ENCODE measurements around the gene LRRC8D.
"Not testable (repeated sequence)": the region's sequence is repeated elsewhere in the genome, so short reads cannot be mapped to it uniquely, and the experiment has no call there.

GRCh38 chr1:89982846-89983245, 162.0 kb downstream of the LRRC8D start:
- not testable (repeated sequence) for TF ChIP-seq CTCF (conservative IDR thresholded peaks at IDR 0.05; ENCODE audit: low read depth, low read length); EZH2 (IDR thresholded peaks at IDR 0.05; ENCODE audit: low read length, unreplicated experiment)
